GM10847 (cell line): Measurements from ENCODE around the gene PTPN6.

Source experiments
- POLR2A ChIP-seq: IDR thresholded peaks from 2 replicates; pipeline ENCODE4 v1.6.1; 2011; ENCODE audit not compliant: insufficient read length; ENCODE audit errors: extremely low read depth

Gene PTPN6

GRCh38 chr12:6950811-6951540, at the start of gene PTPN6:
Gene PTPN6, plus strand, starts transcription at chr12:6951356. Its CDS starts 157 bp downstream, at chr12:6951513.
- peak; percentile 93 for TF ChIP-seq POLR2A

DNA sequence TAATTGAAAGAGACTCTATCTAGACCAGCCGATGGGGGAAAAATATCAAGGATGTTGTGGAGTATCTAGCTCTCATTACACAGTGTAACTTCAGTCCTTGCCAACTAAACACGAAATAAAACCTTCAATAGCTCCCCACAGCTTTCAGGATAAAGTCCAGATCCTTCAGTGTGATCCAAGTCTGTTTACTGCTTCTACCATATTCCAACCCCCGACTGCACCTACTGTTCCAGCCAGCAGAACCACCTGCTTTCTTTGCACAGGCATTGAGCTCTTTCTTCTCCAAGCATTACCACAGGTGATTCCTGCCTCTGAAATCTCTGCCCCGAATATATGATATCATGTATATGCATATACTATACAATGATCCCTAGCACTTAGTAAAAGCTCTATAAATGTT, 48.7 kb upstream of the PTPN6 start:
- no peak for TF ChIP-seq POLR2A

DNA sequence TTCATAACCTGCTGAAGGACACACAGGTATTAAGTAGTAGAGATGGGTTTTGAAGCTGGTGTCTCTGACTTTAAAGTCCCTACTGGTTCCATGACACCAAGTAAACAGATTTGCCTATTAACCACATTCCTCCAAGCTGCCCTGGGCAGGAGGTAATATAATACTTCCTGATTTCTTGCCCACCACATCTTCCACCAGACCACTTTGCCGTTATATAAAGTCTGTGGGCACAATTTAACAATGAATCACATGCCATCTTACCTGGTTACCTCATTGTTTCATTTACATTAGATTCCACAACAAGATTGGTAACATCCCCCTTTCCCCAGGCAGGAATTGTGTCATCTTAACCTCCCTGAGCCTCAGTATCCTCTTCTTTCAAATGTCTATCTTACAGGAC, 47.4 kb upstream of the PTPN6 start:
- no peak for TF ChIP-seq POLR2A

DNA sequence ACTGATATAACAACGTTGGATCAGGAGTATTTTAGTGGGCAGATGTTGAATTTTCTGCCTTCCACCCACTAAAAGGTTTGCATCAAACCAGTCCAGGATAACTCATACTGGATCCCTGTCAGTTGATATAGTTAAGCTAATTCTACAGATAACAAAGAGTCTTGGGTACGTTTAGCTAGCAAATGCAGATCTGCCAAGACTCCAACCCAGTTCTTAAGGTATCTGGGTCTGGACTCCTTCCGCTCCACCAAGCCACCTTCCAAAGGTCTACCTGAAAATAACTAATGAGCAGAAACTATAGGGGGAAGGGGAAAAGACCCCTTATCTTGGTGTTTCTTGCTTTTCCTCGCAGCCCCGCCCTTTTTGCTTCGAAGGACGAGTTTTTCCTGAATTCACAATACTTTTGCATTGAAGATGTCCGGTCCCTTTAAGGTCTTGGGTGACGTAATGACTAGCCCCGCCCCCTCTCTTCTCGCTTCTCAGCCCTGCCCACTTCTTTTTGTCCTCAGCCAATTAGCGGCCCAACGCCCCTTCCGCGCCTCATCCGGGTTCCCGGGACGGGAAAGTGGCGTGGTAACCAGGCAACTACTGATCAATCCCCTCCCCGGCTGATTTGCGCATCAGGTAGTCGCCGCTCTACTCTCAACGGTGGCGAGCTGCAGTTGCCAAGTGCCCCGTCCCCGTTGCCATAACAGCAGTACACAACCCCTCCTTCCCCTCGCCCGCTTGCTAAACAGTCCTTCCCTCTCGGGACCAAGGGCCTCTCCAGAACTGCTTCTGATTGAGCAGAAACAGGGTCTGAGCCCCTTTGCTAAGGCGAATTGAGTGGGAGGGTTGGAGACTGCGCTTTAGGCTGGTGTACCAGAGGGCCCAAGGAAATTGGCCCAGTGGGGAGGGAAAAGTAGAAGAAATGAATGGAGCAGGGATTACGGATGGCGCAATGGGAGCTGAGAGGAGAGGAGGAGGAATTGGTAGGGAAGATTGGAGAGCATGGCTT, 46.6 kb upstream of the PTPN6 start, which contains the start of gene LRRC23:
Gene LRRC23 (plus strand): TSS at position 543 of the 997 bp plus-strand sequence. CDS start 812 bp downstream, outside the sequence.
- peak; percentile 30 for TF ChIP-seq POLR2A

GRCh38 chr12:6905414-6906040, 45.6 kb upstream of the PTPN6 start:
- TF ChIP-seq POLR2A: no peak

DNA sequence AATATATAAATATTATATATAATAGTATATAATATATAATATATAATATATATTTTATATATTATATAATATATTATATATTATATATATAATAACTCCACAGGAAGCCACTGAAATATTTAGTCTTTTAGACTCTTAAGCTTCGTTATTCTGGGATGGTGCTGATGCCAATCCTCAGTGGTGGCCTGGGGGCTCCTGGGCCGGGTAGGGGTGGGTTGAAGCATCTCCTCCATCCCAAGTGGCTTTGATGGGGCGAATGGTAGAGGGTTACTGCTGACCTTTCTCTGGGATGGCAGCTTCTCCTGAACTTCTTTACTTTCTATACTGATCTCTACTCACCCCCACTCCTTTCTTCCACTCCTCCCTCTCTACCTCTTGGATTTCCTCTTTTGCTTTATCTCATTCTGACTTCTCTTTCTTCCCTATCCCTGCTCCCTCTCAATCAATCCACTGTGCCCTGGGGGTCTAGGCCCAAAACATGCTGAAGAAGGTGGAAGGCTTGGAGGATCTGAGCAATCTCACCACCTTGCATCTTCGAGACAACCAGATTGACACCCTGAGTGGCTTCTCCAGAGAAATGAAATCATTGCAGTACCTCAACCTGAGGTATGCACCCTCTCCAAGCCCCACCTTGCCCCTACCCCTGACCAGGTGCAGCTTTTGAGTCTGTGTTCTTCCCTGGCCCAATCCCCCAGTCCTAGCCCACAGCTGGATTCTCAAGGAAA, 41.6 kb upstream of the PTPN6 start:
- TF ChIP-seq POLR2A: no peak

- TF ChIP-seq POLR2A: no peak
Measured at GRCh38 chr12:6912164-6912935, 38.8 kb upstream of the PTPN6 start.

DNA sequence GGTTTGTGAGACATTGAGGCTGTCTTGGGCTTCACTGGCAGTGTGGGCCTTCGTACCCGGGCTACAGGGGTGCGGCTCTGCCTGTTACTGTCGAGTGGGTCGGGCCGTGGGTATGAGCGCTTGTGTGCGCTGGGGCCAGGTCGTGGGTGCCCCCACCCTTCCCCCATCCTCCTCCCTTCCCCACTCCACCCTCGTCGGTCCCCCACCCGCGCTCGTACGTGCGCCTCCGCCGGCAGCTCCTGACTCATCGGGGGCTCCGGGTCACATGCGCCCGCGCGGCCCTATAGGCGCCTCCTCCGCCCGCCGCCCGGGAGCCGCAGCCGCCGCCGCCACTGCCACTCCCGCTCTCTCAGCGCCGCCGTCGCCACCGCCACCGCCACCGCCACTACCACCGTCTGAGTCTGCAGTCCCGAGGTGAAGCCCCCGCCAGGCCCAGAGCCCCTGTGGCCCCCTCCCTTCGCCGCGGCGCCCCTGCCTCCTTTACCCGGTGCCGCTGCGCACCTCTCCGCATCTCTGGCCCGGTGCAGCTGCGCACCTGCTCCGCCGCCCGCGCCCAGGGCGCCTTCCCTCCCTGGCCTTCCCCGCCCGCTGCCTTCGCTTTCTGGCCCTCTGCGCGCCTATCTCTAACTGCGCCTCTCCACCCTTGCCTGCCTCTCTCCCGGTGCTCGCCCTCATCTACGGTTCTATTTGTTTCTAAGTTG, 36.8 kb upstream of the PTPN6 start, which contains the start of gene ENO2:
Gene ENO2 (plus strand): TSS at position 335 of the 701 bp plus-strand sequence. CDS start 1,253 bp downstream, outside the sequence.
- no peak for TF ChIP-seq POLR2A

DNA sequence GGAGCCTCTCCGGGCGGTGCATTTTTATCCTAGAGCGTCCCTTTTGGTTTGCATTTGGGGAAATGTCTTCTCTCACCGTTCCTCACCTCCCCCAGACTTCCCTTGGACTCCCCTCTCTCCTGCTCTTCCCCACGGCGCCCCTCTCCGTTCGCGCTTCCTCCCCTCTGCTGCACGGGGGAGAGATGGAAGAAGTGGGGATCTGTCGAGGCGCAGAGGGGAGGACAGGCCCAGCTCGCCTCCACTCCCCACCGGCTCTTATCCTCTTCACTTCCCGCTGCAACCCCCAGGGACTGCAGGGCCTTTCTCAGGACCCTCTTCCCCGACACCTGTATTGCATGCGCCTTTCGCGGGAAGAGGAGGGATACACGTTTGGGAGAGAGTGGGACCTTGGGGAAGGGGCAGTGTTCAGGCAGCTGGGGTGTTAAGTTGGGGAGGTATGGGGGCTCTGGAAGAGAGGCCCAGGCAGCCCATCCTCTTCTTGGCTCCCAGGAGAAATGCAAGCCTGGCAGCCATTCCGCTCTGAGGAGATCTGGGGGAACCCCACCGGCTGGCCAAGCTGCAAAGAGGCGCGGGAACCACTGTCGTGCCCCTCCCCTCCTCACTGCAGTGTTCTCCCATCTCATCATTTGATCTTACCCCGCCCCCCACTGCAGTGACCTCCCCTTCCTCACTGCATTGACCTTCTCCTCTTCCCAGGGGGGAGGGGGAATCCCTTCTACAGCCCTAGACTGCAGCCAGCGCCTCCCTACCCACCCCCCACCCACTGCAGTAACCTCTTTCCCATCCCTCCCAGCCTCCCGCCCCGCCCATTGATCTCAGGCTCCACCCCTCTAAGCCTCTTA, 36.0 kb upstream of the PTPN6 start:
- TF ChIP-seq POLR2A: no peak

DNA sequence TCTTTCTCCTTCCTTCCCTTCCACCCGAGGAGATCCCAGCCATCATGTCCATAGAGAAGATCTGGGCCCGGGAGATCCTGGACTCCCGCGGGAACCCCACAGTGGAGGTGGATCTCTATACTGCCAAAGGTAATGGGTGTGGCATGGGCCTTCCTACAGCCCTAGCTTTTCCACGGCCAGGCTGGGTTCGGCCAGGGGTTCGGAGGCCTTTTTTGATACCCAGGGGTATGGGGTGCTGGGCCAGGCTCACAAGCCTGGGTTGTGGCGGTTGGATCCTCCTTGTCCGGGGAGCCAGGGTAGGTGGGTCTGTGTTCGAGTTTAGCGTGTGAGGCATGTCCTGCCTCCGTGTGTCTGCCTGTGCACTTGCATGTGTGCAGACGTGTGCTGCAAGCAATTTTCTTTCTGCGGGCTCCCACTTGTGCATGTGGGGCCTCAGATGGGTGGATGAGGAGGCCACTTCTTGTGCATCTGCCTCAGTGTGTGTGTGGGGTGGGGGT, 35.3 kb upstream of the PTPN6 start:
- TF ChIP-seq POLR2A: no peak

DNA sequence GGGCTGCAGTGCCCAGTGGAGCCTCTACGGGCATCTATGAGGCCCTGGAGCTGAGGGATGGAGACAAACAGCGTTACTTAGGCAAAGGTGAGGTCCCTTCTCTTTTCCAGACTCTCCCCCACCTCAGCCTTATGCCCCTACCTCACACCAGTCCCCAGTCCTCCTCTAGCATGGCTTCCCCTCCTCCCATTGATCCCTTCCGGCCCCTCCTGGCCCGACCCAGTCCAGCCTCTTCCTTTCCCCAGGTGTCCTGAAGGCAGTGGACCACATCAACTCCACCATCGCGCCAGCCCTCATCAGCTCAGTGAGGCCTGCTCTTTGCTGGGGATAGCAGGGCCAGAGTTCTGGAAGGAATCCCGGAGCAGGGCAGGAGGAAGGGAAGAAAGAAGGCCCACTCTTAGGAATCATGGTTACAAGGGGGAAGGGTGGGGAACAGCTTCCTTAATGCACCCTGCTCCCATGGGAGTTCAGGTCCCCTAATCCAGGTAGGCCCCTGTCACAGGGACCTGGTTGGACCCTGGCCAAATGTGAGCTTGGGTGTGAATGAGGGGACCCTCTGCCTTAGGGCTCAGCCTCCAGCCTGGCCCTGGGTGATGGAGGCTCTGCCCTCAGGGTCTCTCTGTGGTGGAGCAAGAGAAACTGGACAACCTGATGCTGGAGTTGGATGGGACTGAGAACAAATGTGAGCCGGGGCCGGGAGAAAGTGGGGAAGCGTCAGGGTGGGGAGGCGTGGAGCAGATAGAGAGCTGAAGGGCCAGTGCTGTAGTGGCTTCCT, 34.5 kb upstream of the PTPN6 start:
- no peak for TF ChIP-seq POLR2A

GRCh38 chr12:6917491-6918231, 33.5 kb upstream of the PTPN6 start:
- no peak for TF ChIP-seq POLR2A
